ENCODE results near the gene HAND2.

HAND2 gene

GRCh38 chr4:173535957-173536356 lies 5.9 kb upstream of the HAND2 start:
- DNase-seq (ENCODE audit: low spot score) = no peak

- DNase-seq (ENCODE audit: low spot score) = no peak
These were observed 5.3 kb upstream of the HAND2 start for GRCh38 chr4:173535165-173535902.

DNA sequence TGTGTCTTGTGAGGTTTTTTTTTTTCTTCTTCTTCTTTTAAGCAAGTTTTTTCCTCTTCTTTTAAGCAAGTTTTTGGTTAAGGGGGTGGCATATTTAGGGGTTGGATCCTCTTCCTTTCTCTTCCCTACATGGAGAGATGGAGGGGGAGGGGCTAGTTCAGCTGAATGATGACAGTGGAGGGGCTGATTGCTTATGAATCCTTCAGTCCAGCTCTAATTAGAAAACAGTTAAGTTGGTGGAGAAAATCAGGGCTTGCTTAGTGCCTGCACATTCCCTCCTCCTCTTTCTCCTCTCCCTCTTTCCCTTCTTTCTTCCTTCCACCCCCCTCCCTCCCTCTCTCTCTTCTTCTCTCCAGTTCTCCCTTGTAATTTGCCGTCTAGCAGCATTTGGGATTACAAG lies 4.4 kb upstream of the HAND2 start:
- DNase-seq (ENCODE audit: low spot score) = no peak

DNA sequence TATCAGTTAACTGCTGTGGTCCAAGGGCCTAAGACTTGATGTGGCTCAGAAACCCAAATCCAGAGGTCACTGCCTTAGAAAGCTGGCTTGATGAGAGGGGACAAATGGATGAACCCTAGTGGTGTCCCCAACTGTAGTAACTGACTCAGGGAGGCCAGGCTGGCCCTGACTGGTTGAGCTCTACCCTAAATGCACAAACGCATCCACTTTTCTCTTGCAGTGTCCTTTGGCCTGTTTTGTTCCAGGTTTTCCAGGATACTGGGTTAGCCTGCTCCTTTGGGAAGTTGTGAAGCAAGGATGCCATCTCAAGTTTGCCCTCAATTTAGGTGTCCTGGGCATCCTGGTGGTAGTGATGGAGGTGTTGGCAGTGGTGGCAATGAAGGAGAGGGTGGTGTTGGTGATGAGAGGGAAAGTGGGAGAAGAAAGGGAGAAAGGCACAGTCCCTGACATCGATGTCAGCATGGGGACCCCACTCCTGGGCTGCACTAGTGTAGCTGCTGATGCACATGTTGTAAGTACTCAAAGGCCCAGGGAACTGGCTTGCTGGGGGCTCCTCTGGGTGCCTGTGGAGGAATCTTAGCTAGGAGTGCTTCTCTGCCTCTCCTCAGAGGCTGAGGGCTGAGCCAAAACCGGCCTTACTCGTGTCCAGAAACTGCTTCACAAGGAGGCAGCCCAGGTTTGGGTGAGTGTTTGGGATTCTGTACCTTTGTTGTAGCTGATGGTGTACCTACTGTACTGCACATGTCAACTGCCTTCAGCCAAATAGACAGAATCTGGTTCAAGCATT lies 2.9 kb upstream of the HAND2 start:
- DNase-seq (ENCODE audit: low spot score) = no peak

- no peak for DNase-seq (ENCODE audit: low spot score)
These were observed 1.3 kb upstream of the HAND2 start for GRCh38 chr4:173531086-173531965.

DNA sequence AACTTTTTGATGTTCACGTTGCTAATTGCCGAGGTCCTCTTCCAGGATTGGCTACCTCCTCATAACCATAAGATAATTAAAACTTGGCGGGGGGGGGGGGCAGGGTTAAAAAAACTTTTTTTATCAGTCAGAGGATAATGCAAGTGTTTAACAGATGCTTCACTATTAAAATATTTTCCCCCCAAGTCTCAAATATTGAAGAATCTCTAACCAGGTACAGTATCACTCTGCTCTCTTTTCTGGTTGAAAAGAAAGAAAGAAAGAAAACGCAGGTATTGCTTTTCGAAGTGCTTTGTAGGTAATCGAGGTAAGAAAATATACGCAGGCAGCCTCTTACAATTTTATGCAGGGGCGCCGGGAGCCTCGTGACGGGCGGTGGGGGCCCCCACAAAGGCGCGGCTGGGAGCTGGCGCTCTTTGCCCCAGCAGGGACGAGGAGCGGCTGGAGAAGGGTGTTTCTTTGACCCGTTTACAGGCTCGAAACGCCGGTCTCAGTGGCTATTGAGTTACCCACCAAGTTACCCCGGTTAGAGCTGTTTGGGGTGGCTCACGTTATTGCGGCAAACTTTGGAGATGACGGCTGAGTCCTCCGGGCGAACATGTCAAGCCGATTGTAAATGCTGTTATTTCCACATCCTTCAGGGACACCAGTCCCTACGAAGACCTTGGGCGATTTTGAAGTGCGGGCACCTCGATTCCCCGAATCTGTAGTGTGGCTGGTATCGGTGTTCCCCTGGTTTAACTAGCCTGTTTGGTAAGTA lies 477 bp upstream of the HAND2 start:
- DNase-seq (ENCODE audit: low spot score) = no peak

DNA sequence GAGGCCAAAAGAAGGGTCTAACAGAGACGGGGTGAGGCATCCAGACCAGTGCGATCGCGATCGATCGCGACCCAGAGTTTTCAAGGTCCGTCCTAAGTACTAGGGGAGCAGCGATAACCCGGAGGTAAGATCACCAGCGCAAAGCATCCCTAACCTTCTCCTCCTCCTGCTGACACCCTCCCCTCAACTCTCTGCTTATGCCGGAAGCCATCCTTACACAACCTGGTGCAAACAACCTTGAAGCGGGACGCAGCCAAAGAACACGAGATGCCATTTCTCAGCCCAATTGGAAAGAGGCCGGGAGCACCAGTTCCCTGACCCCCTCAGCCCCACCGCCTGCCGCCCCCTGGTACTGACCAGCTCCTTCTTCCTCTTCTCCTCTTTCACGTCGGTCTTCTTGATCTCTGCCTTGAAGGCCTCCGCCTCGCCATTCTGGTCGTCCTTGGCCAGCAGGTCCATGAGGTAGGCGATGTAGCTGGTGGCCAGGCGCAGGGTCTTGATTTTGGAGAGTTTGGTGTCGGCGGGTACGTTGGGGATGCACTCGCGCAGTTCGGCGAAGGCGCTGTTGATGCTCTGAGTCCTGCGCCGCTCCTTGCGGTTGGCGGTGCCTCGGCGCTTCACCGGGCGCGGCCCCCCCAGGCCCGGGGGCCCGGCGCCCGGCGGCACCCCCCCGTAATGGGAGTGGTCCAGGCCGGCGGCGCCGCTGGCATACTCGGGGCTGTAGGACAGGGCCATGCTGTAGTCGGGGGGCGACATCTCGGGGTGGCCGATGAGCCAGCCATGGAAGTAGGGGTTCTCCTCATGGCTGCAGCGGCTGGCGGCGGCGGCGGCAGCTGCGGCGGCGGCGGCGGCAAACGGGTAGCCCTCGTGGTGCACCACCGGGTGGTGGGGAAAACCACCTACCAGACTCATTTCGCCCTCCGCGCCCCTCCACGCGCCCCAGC lies 1.4 kb downstream of the HAND2 start:
- DNase-seq (ENCODE audit: low spot score) = no peak

DNA sequence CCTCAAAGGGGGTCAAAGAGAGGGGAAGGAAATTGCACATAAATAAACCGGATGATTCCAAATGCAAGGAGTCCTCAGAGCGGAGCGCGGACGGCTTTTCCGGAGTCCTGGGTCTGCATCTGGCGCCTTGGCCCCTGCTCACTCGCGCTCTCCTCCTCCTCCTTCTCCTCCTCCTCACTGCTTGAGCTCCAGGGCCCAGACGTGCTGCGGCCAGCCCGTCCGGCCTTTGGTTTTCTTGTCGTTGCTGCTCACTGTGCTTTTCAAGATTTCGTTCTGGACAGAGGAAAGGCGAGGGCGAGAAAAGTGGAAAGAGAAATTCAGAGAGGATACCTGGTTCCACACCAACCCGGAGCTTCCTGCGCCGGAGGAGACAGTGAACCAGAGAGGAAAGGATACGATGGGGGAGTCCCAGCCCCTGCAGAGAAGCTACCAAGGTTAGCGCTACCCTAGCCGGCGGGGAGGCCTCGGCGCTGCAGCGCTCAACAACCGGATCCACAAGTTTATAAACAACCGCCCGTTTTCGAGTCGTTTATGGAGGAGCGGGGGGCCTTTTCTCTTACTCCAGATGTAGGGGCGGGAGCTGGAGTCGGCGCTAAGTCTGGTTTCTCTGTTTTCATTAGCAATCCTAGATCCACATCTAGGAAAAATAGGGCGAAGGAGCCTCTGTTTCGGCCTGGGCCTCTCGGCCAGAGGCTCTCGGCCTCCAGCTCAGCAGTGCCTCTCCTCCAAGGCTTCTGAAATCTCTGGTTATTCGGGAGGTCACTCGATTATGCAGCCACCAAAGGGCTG lies 2.7 kb downstream of the HAND2 start:
- DNase-seq (ENCODE audit: low spot score) = no peak

DNA sequence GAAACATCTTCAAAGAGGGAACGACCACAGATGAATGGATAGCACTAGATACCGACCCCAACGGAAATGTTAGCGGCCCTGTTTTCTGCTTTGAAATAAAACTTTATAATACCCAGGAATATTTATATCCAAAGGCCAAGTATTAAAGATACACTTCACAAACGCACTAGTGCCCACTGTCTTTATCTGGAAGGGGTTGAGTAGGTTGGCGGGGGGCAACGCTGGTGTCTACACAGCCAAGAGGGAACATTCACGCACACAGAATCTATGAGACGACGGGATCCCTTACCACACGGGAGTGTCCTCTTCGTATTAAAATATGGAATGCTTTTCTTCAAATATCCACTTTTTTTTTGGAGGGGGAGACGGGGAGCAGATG lies 3.3 kb downstream of the HAND2 start:
- DNase-seq (ENCODE audit: low spot score) = no peak

- DNase-seq (ENCODE audit: low spot score) = no peak
These were observed 4.0 kb downstream of the HAND2 start for GRCh38 chr4:173526027-173526482.

DNA sequence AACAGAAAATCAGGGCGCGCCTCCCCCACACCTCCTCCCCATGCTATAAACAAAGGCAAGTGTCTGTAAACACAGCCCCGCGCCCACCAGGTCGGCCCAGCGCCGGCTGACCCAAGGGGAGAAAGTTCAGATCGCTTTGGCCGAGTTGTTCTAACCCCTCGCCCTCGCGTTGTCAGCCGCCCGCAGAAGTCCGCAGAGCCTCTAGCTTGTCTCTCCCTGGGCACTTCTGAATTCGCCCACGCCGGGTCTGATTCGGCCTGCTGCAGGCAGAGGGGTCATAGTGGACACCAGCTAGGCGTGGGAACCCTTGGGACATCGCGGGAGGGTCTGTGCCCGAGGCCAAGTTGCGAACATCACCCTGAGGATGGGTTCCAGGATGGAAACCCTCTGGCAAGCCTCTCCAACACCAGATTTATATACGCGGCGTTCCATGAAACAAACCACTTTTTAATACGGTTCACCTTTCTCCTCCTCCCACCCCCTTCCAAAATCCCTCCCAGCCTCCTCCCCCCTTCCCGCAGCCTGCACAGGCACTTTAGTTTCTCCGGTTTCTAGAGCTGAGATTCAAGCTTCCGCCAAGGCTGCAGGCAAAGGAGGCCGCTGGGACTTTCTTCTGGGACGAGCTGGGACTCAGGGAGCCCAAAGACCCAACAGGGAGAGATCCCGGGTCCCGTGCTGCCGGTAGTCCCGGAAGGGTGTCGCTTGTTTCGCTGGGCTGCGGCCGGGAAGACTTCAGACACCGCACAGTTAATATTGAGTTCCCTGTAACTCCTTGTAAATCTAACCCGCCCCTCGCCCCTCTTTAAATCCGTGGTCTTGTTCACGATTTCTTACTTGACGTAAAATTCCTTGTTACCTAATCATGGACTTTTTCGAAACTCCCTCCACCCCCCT lies 4.7 kb downstream of the HAND2 start:
- no peak for DNase-seq (ENCODE audit: low spot score)

GRCh38 chr4:173524218-173525117 lies 5.6 kb downstream of the HAND2 start:
- no peak for DNase-seq (ENCODE audit: low spot score)

DNA sequence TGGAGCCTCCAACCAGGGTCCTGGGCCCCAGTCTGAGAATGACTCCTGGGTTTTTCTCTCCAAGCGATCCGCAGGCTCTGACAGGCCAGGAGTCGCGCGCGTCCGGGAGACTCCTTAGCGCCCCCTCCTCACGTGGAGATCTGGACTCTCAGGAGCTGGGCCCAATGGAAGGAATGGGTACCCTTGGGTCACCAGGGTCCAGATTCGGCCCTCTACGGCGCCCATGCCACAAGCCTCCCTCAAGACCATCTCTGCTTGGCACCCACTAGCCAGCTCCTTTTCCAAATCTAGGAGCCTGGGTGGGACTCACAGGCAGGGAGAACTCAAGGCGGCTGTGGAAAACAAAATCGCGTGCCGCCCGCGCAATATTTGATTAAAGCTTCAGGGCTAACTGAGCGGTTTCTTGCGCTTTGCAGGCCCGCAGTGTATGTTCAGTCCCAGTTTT lies 7.1 kb downstream of the HAND2 start:
- no peak for DNase-seq (ENCODE audit: low spot score)

- peak; percentile 28 for DNase-seq (ENCODE audit: low spot score)
These were observed 7.7 kb downstream of the HAND2 start for GRCh38 chr4:173522160-173522950.

- DNase-seq (ENCODE audit: low spot score) = no peak
These were observed 8.4 kb downstream of the HAND2 start for GRCh38 chr4:173521467-173522159.

- no peak for DNase-seq (ENCODE audit: low spot score)
These were observed 9.0 kb downstream of the HAND2 start for GRCh38 chr4:173520921-173521466.
